ENCODE measurements around the gene PRR30.

Gene PRR30

DNA sequence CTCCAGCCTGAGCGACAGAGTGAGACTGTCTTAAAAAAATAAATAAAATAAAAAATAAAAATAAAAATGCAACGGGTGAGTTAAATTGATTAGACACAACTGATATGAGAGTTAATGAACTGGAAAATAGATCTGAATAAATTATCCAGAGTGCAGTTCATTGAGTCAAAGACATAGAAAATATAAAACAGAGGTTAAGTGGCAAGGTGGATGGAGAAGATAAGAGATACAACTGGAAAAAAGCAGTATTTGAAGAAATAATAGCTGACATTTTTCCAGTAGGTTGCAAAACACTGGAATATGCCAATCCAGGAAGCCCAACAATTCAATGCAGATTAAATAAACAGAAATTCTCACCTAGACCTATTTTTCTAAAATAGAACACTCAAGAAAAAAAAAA, 31.0 kb downstream of the PRR30 start:
- DNase-seq, result no peak
- Mint-ChIP-seq H3K27me3 (peaks cover 17% of the 10 kb centered on the region), H3K4me1 (ENCODE audit: low read depth) (no peaks in the 10 kb centered on the region), H3K27ac (no peak overlapping the region), H3K9me3 (no peaks in the 10 kb centered on the region), H3K36me3 (ENCODE audit: low read depth) (no peaks in the 10 kb centered on the region), H3K4me3 (no peak overlapping the region)

- no peaks in the 10 kb centered on the region for H3K36me3 Mint-ChIP-seq (ENCODE audit: low read depth)
- H3K27ac Mint-ChIP-seq, result no peak overlapping the region
- H3K4me1 Mint-ChIP-seq (ENCODE audit: low read depth), result no peaks in the 10 kb centered on the region
- H3K27me3 Mint-ChIP-seq, result peaks cover 17% of the 10 kb centered on the region
- DNase-seq, result no peak
- no peak overlapping the region for H3K4me3 Mint-ChIP-seq
- no peaks in the 10 kb centered on the region for H3K9me3 Mint-ChIP-seq
Observed at GRCh38 chr2:27105981-27106380, 33.2 kb downstream of the PRR30 start.

GRCh38 chr2:27102329-27102728, 36.9 kb downstream of the PRR30 start:
- Mint-ChIP-seq H3K4me3 (no peak overlapping the region), H3K36me3 (ENCODE audit: low read depth) (peaks cover 9% of the 10 kb centered on the region), H3K4me1 (ENCODE audit: low read depth) (peaks cover 2% of the 10 kb centered on the region), H3K27me3 (peaks cover 17% of the 10 kb centered on the region), H3K27ac (no peak overlapping the region), H3K9me3 (no peaks in the 10 kb centered on the region)
- no peak for DNase-seq

DNA sequence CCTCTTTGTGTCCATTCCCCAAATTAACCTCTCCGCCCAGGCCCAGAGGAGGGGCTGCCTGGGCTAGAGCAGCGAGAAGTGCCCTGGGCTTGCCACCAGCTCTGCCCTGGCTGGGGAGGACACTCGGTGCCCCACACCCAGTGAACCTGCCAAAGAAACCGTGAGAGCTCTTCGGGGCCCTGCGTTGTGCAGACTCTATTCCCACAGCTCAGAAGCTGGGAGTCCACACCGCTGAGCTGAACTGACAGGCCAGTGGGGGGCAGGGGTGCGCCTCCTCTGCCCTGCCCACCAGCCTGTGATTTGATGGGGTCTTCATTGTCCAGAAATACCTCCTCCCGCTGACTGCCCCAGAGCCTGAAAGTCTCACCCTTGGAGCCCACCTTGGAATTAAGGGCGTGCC, 39.2 kb downstream of the PRR30 start:
- H3K4me3 Mint-ChIP-seq, result no peak overlapping the region
- no peak for DNase-seq
- peaks cover 10% of the 10 kb centered on the region for H3K27me3 Mint-ChIP-seq
- H3K9me3 Mint-ChIP-seq, result no peaks in the 10 kb centered on the region
- H3K4me1 Mint-ChIP-seq (ENCODE audit: low read depth), result peaks cover 16% of the 10 kb centered on the region
- H3K27ac Mint-ChIP-seq, result no peak overlapping the region
- peaks cover 9% of the 10 kb centered on the region for H3K36me3 Mint-ChIP-seq (ENCODE audit: low read depth)

DNA sequence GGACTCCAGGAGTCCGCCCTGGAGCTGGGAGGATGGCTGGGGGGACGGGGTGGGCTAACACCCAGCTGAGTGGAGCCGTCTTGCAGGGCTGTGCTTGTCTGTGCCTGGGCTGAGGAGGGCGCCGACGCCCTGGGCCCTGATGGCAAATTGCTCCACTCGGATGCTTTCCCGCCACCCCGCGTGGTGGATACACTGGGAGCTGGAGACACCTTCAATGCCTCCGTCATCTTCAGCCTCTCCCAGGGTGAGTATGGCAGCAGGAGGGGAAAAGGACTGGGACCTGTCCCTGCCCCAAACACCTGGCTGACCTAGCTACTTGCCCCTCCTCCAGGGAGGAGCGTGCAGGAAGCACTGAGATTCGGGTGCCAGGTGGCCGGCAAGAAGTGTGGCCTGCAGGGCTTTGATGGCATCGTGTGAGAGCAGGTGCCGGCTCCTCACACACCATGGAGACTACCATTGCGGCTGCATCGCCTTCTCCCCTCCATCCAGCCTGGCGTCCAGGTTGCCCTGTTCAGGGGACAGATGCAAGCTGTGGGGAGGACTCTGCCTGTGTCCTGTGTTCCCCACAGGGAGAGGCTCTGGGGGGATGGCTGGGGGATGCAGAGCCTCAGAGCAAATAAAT, 39.8 kb downstream of the PRR30 start:
- H3K9me3 Mint-ChIP-seq, result no peaks in the 10 kb centered on the region
- DNase-seq, result no peak
- H3K4me1 Mint-ChIP-seq (ENCODE audit: low read depth), result peaks cover 16% of the 10 kb centered on the region
- H3K27ac Mint-ChIP-seq, result no peak overlapping the region
- H3K36me3 Mint-ChIP-seq (ENCODE audit: low read depth), result peaks cover 9% of the 10 kb centered on the region
- H3K4me3 Mint-ChIP-seq, result no peak overlapping the region
- peaks cover 6% of the 10 kb centered on the region for H3K27me3 Mint-ChIP-seq

DNA sequence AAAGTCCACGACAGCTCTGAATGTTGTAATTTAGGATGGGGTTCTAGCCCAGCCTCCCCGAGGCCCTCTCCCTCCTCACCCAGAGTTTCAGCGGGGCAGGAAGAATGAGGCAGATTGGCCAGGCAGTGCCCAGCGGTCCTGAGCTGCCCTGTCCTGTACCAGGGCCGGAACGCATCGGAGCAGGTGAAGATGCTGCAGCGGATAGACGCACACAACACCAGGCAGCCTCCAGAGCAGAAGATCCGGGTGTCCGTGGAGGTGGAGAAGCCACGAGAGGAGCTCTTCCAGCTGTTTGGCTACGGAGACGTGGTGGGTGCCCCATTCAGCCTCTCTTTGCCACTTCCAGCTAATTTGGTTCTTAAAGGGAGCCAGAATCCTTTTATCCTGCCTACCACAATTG, 41.9 kb downstream of the PRR30 start:
- peaks cover 9% of the 10 kb centered on the region for H3K36me3 Mint-ChIP-seq (ENCODE audit: low read depth)
- H3K27me3 Mint-ChIP-seq, result no peaks in the 10 kb centered on the region
- no peak for DNase-seq
- H3K4me1 Mint-ChIP-seq (ENCODE audit: low read depth), result peaks cover 16% of the 10 kb centered on the region
- H3K9me3 Mint-ChIP-seq, result no peaks in the 10 kb centered on the region
- no peak overlapping the region for H3K27ac Mint-ChIP-seq
- H3K4me3 Mint-ChIP-seq, result no peak overlapping the region

- no peak overlapping the region for H3K4me3 Mint-ChIP-seq
- peaks cover 9% of the 10 kb centered on the region for H3K36me3 Mint-ChIP-seq (ENCODE audit: low read depth)
- H3K9me3 Mint-ChIP-seq, result no peaks in the 10 kb centered on the region
- H3K27ac Mint-ChIP-seq, result no peak overlapping the region
- H3K27me3 Mint-ChIP-seq, result no peaks in the 10 kb centered on the region
- no peak for DNase-seq
- peaks cover 16% of the 10 kb centered on the region for H3K4me1 Mint-ChIP-seq (ENCODE audit: low read depth)
Observed at GRCh38 chr2:27096748-27097297, 42.4 kb downstream of the PRR30 start.

- no peaks in the 10 kb centered on the region for H3K27me3 Mint-ChIP-seq
- H3K9me3 Mint-ChIP-seq, result no peaks in the 10 kb centered on the region
- peaks cover 9% of the 10 kb centered on the region for H3K36me3 Mint-ChIP-seq (ENCODE audit: low read depth)
- H3K27ac Mint-ChIP-seq, result no peak overlapping the region
- DNase-seq, result peak; percentile 64
- peak overlapping the region; percentile 51 for H3K4me3 Mint-ChIP-seq
- H3K4me1 Mint-ChIP-seq (ENCODE audit: low read depth), result peaks cover 16% of the 10 kb centered on the region
Observed at GRCh38 chr2:27095745-27096651, 43.2 kb downstream of the PRR30 start.

DNA sequence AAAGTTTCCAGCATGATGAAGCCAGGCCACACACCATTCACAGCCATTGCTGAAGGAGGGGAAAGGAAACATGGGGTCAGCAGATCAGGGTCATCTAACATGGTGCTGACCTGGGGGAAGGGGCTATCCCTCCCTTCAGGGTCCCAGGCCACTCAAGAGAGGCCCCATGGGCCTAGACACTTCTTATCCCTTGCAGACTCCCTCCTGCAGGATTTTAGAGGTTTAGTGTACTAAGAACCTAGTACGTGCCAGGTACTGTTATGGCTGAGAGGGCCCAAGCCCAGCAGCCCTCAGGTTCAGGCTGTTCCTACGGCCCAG, 43.8 kb downstream of the PRR30 start:
- no peak for DNase-seq
- Mint-ChIP-seq H3K27ac (no peak overlapping the region), H3K27me3 (no peaks in the 10 kb centered on the region), H3K36me3 (ENCODE audit: low read depth) (peaks cover 9% of the 10 kb centered on the region), H3K4me3 (no peak overlapping the region), H3K9me3 (no peaks in the 10 kb centered on the region), H3K4me1 (ENCODE audit: low read depth) (peaks cover 16% of the 10 kb centered on the region)

DNA sequence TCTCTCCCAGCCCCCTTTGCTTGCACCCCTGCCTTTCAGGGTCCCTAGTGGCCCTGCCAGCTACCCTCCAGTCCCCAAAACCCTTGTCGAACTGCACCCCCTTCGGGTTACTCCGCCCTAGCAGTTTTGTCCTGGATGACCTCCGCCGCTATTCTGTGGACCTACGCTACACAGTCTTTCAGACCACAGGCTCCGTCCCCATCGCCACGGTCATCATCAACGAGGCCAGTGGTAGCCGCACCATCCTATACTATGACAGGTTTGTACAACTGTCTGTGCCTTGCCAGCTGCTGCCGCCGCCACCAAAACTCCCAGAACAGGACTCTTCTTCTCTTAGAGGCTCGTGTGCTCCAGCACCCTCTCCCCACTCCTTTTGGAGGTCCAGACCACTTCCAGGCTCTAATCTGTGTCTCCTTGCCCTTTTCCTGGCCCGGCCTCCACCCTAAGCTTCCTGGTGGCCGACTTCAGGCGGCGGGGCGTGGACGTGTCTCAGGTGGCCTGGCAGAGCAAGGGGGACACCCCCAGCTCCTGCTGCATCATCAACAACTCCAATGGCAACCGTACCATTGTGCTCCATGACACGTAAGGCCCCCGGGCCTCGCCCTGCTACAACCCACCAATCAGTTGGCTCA, 44.7 kb downstream of the PRR30 start:
- Mint-ChIP-seq H3K27ac (no peak overlapping the region), H3K36me3 (ENCODE audit: low read depth) (peaks cover 5% of the 10 kb centered on the region), H3K4me1 (ENCODE audit: low read depth) (peaks cover 16% of the 10 kb centered on the region), H3K27me3 (no peaks in the 10 kb centered on the region), H3K9me3 (no peaks in the 10 kb centered on the region), H3K4me3 (no peak overlapping the region)
- DNase-seq, result no peak

DNA sequence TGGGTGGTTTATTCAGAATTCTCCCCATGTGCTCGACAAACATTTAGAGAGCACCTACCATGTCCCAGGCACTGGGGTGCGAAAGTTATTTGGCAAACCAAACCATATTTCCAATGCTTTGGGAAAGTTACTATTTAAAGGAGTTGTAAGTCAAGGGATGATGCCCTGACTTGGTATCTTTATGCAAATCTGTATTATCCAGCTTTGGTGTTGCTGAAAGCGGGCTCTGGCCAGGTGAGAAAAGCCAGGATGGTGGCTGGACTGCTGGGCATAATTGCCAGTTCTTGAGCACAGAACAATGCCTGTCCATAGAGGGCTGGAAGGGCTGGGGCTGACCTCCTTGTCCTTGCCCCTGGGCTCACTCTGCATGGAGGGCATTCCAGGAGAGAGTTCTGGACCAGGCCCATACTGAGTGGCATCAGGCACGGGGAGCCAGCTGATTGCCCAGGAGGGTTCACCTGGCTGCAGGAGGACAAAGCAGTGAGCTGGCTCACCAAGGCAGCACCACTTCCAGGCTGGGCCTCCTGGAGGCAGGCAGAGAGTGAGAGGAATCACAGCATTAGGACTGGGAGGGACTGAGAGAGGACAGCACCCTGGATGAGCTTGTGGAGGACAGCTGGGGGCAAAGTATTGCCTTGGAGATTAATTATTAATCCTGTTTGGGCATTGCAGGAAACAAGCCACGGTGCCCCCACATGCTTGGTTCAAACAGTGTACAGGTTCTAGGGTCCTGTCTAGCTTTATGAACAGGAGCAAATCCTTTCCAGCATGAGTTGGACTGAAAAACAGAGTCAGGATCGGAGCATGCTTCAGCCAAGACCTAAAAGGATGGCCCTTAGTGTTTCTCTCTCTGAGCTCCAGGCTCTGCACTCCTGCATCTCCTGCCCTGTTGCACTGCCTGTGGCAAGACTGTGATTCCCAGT, 45.5 kb downstream of the PRR30 start:
- no peak for DNase-seq
- no peaks in the 10 kb centered on the region for H3K9me3 Mint-ChIP-seq
- H3K4me1 Mint-ChIP-seq (ENCODE audit: low read depth), result peaks cover 16% of the 10 kb centered on the region
- no peaks in the 10 kb centered on the region for H3K27me3 Mint-ChIP-seq
- peaks cover under 1% of the 10 kb centered on the region for H3K36me3 Mint-ChIP-seq (ENCODE audit: low read depth)
- H3K4me3 Mint-ChIP-seq, result no peak overlapping the region
- no peak overlapping the region for H3K27ac Mint-ChIP-seq

- DNase-seq, result no peak
- H3K36me3 Mint-ChIP-seq (ENCODE audit: low read depth), result no peaks in the 10 kb centered on the region
- no peak overlapping the region for H3K4me3 Mint-ChIP-seq
- no peaks in the 10 kb centered on the region for H3K9me3 Mint-ChIP-seq
- H3K4me1 Mint-ChIP-seq (ENCODE audit: low read depth), result peaks cover 15% of the 10 kb centered on the region
- H3K27me3 Mint-ChIP-seq, result no peaks in the 10 kb centered on the region
- no peak overlapping the region for H3K27ac Mint-ChIP-seq
Observed at GRCh38 chr2:27092696-27093429, 46.3 kb downstream of the PRR30 start.

DNA sequence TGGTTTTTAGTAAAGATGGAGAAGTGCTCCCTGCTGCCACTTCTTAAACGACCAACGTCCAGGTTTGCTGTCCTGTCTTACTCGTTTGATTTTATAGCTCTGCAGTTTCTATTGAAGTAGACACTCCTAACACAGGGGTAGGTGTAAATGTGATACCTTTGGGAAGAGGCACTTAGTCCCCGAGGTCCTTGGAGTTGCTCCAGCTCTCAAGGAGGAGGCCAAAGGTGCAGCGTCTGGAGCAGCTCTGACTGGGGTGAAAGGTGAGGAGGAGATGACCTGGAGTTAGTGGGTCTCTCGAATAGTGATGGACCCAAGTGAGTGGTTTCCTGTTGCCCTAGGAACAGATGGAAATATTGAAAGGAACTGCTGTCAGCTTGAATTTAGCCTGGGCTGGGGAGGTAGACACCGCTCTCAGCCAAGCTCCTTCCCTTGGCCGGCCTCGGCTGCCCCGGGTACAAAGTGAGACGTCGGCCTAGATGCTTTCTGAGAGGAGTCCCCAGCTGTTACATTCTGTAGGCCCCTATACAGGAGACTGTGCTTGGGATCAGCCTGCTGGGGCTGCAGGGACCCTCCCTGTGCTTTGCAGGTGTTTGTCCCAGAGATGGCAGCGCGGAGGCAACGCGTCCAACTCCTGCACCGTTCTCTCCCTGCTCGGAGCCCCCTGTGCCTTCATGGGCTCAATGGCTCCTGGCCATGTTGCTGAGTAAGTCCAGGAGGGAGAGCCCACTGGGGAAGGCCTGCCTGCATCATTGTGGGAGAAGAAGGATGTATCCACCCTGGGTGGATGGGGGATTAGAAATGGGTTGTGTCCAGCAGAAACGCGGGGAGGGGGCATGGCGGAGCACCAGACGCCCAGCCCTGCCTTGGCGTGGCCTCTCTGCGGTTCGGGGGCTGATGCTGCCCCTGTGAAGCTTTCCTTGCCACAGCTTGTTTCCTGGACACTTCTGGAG, 47.2 kb downstream of the PRR30 start:
- Mint-ChIP-seq H3K36me3 (ENCODE audit: low read depth) (no peaks in the 10 kb centered on the region), H3K4me1 (ENCODE audit: low read depth) (peaks cover 22% of the 10 kb centered on the region), H3K9me3 (no peaks in the 10 kb centered on the region), H3K4me3 (no peak overlapping the region), H3K27ac (no peak overlapping the region), H3K27me3 (no peaks in the 10 kb centered on the region)
- no peak for DNase-seq

Data from activated T-cell treated with anti-CD3 and anti-CD28 coated beads, Interleukin-2, amount 50 U/mL, for 24 hours (primary cell).